Natural killer cell (primary cell): ENCODE results near the gene FIZ1. TPM values are rescaled to one million over a fixed set of nuclear protein-coding genes. Genes with fewer than 3 reads are reported as not detected.

Experiments used
- ATAC-seq, 3 donors: fragments of 150-1000 bp in 2 of 3; fragments of 200-7000 bp in 1 of 3; cut with Tn5 transposase; 1 replicate in 1 of 3; 2 replicates in 2 of 3; pipeline ENCODE4 v1.10.0; 2021; ENCODE audit warnings: mild to moderate bottlenecking in 2 of 3, moderate library complexity in 2 of 3
- DNase-seq, 2 donors: peaks; one replicate each; pipeline versions ENCODE4 v3.0.0 to v3.0.0-alpha.2; 2013 to 2021; ENCODE audit warnings: mixed read lengths in 1 of 2
- H3K27ac ChIP-seq: one replicate; pipeline ENCODE4 v1.5.1; 2013; ENCODE audit warnings: mild to moderate bottlenecking, low read length
- H3K27me3 ChIP-seq: one replicate; pipeline ENCODE4 v1.6.1; 2013; ENCODE audit warnings: low read length; ENCODE audit not compliant: control insufficient read depth, insufficient read depth
- H3K36me3 ChIP-seq: one replicate; pipeline ENCODE4 v1.6.1; 2013; ENCODE audit warnings: low read length; ENCODE audit not compliant: control insufficient read depth, insufficient read depth
- H3K4me1 ChIP-seq: one replicate; pipeline ENCODE4 v1.6.1; 2013; ENCODE audit warnings: low read length; ENCODE audit not compliant: control insufficient read depth, insufficient read depth
- H3K4me3 ChIP-seq: one replicate; pipeline ENCODE4 v1.5.1; 2013; ENCODE audit warnings: low read length
- H3K9me3 ChIP-seq: one replicate; pipeline ENCODE4 v1.6.1; 2013; ENCODE audit warnings: low read length; ENCODE audit not compliant: control insufficient read depth, insufficient read depth
- H3K27ac Mint-ChIP-seq, 2 donors: one replicate each; pipeline ENCODE4 v1.8.0; 2022; ENCODE audit warnings: mild to moderate bottlenecking in 2 of 2, mixed read lengths in 2 of 2, moderate library complexity in 1 of 2
- H3K27me3 Mint-ChIP-seq, 2 donors: one replicate each; pipeline ENCODE4 v1.8.0; 2022; ENCODE audit warnings: low read depth in 2 of 2, mixed read lengths in 2 of 2
- H3K36me3 Mint-ChIP-seq: one replicate; pipeline ENCODE4 v1.8.0; 2022; ENCODE audit warnings: mixed read lengths
- H3K4me1 Mint-ChIP-seq, 2 donors: one replicate each; pipeline ENCODE4 v1.8.0; 2022; ENCODE audit warnings: mixed read lengths in 2 of 2
- H3K4me3 Mint-ChIP-seq: one replicate; pipeline ENCODE4 v1.8.0; 2022; ENCODE audit warnings: mild to moderate bottlenecking, moderate library complexity, mixed read lengths
- H3K9me3 Mint-ChIP-seq, 2 donors: one replicate each; pipeline ENCODE4 v1.8.0; 2022; ENCODE audit warnings: mixed read lengths in 2 of 2
- CTCF ChIP-seq: fragments of 200-600 bp; IDR thresholded peaks from one replicate; pipeline ENCODE4 v1.8.0; 2022; ENCODE audit warnings: antibody characterized with exemption
- WGBS: methylation state at CpG from one replicate; pipeline ENCODE4 v1.1.7; 2013; ENCODE audit warnings: missing lambda C conversion rate; ENCODE audit not compliant: insufficient coverage; 5-methylcytosine and 5-hydroxymethylcytosine counted together
- intact Hi-C: fragments of 100-400 bp; cut with micrococcal nuclease; formaldehyde crosslinking; loops from one replicate; pipeline ENCODE4 v1.14.2; 2022
- total RNA-seq, 4 donors: library from RNA; stranded (reverse); fragments of 120-200 nt in 1 of 4; gene quantifications; one replicate each; pipeline versions ENCODE4 v1.2.3 to v1.2.4, GENCODE V29; 2013 to 2022

FIZ1 gene
- total RNA-seq, 3 donors from 2014 or later (not counting 1 experiment from before 2014, with no cell fraction given) = 8.5 to 18.2 (median 10.3) TPM

GRCh38 chr19:55644191-55644833 lies 45.0 kb upstream of the FIZ1 start:
- intact Hi-C loops = loop anchor here (5.0 kb wide), 1 partner anchor 37 kb away; the partner anchor contains the start of gene ZNF865
- H3K4me3 ChIP-seq = peak overlapping the region; percentile 63
- no peak for ATAC-seq
- no peak for DNase-seq
- Mint-ChIP-seq H3K4me3 (peak overlapping the region; percentile 96), H3K9me3 (no peaks in the 10 kb centered on the region), H3K4me1 (peaks cover 33 to 57% of the 10 kb centered on the region in 2 donors), H3K27me3 (no peaks in the 10 kb centered on the region), H3K36me3 (no peaks in the 10 kb centered on the region), H3K27ac (peak overlapping the region; percentile 80 to 96)
- peak overlapping the region; percentile 48 for H3K27ac ChIP-seq
- H3K36me3 ChIP-seq = peaks cover 13% of the 10 kb centered on the region
- no peaks in the 10 kb centered on the region for H3K27me3 ChIP-seq
- TF ChIP-seq CTCF = no peak
- no peaks in the 10 kb centered on the region for H3K9me3 ChIP-seq
- WGBS = 61% methylated on average over 11 of the region's 12 CpGs
- peaks cover 69% of the 10 kb centered on the region for H3K4me1 ChIP-seq

GRCh38 chr19:55643887-55644176 lies 44.5 kb upstream of the FIZ1 start:
- ATAC-seq = no peak
- Mint-ChIP-seq H3K27ac (peak overlapping the region; percentile 80 to 96), H3K36me3 (no peaks in the 10 kb centered on the region), H3K4me1 (peaks cover 33 to 55% of the 10 kb centered on the region in 2 donors), H3K4me3 (peak overlapping the region; percentile 96), H3K9me3 (no peaks in the 10 kb centered on the region), H3K27me3 (no peaks in the 10 kb centered on the region)
- peak overlapping the region; percentile 48 for H3K27ac ChIP-seq
- H3K27me3 ChIP-seq = no peaks in the 10 kb centered on the region
- peaks cover 69% of the 10 kb centered on the region for H3K4me1 ChIP-seq
- H3K36me3 ChIP-seq = peaks cover 13% of the 10 kb centered on the region
- no peak for TF ChIP-seq CTCF
- H3K9me3 ChIP-seq = no peaks in the 10 kb centered on the region
- DNase-seq = no peak
- intact Hi-C loops = loop anchor here (2.0 to 5.0 kb wide), 2 partner anchors 37 to 63 kb away; partner anchors contain the start of genes ZNF579 and ZNF865
- WGBS = under 1% methylated on average over 15 of the region's 15 CpGs
- peak overlapping the region; percentile 63 for H3K4me3 ChIP-seq

- intact Hi-C loops = loop anchor here (2.0 to 5.0 kb wide), 2 partner anchors 36 to 62 kb away; partner anchors contain the start of genes ZNF579 and ZNF865
- Histone ChIP-seq H3K4me1 (peaks cover 65% of the 10 kb centered on the region), H3K27me3 (no peaks in the 10 kb centered on the region), H3K36me3 (peaks cover 13% of the 10 kb centered on the region), H3K27ac (peak within 1 kb of the TSS; percentile 68), H3K4me3 (peak within 1 kb of the TSS; percentile 63), H3K9me3 (no peaks in the 10 kb centered on the region)
- Mint-ChIP-seq H3K9me3 (no peaks in the 10 kb centered on the region), H3K4me3 (peak within 1 kb of the TSS; percentile 96), H3K36me3 (no peaks in the 10 kb centered on the region), H3K27me3 (no peaks in the 10 kb centered on the region), H3K27ac (peak within 1 kb of the TSS; percentile 80 to 96), H3K4me1 (peaks cover 33 to 51% of the 10 kb centered on the region in 2 donors)
- peak; percentile 73 to 92 for DNase-seq
- WGBS = 2% methylated on average over 46 of the region's 56 CpGs
- TF ChIP-seq CTCF = no peak
- ATAC-seq = peak; percentile 65 to 81 (median 66)
Observed at GRCh38 chr19:55643003-55643886, 43.9 kb upstream of the FIZ1 start, which contains the start of gene ZNF581. Gene ZNF581 (plus strand): TSS chr19:55643649. CDS start chr19:55644572, 923 bp downstream.
